ENCODE results near the gene PTPRU. TPM values are rescaled to one million over a fixed set of nuclear protein-coding genes. Genes with fewer than 3 reads are reported as not detected.

Gene PTPRU
- total RNA-seq, 6 experiments from 2014 or later, result 5.6 to 8.1 (median 7.0) TPM

DNA sequence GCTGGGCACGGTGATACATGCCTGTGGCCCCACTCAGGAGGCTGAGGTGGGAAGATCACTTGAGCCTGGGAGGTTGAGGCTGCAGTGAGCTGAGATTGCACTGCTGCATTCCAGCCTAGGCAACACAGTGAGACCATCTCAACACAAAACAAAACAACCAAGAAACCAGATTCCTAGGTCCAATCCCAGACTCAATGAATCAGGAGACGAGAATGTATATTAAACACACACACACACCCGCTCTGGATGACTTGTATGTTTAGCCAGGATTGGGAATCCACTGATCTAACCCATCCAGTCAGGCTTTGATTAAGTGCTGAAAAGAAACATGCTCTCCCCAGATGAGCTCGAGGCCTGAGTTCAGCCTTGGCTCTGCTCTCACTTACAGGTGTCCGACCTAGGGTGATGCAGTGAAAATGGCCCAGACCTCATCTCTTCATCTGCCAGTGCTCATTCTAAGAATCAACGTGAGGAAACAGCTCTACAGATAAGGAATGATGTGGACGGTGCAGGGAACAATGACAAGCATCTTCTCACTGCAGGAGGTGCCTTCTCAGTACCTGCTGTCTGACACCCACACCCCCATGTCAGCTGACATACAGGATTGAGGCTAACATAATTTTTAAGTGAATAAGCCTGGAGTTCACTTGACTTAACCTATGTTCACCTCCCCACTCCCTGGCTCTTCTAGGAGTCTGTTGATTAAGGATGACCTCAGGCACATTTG is 39.3 kb upstream of the PTPRU start:
- Mint-ChIP-seq H3K36me3 (ENCODE audit: low read depth) (peaks cover 23% of the 10 kb centered on the region; the same call in 1 of the 2 replicates), H3K27ac (peak overlapping the region; percentile 93), H3K27me3 (ENCODE audit: insufficient read depth) (no peaks in the 10 kb centered on the region; the same call in 1 of the 2 replicates), H3K4me1 (ENCODE audit: low read depth) (peaks cover 32% of the 10 kb centered on the region), H3K9me3 (no peaks in the 10 kb centered on the region), H3K4me3 (peak overlapping the region; percentile 15)
- peak; percentile 96 for DNase-seq
- TF ChIP-seq, protein P1, sequence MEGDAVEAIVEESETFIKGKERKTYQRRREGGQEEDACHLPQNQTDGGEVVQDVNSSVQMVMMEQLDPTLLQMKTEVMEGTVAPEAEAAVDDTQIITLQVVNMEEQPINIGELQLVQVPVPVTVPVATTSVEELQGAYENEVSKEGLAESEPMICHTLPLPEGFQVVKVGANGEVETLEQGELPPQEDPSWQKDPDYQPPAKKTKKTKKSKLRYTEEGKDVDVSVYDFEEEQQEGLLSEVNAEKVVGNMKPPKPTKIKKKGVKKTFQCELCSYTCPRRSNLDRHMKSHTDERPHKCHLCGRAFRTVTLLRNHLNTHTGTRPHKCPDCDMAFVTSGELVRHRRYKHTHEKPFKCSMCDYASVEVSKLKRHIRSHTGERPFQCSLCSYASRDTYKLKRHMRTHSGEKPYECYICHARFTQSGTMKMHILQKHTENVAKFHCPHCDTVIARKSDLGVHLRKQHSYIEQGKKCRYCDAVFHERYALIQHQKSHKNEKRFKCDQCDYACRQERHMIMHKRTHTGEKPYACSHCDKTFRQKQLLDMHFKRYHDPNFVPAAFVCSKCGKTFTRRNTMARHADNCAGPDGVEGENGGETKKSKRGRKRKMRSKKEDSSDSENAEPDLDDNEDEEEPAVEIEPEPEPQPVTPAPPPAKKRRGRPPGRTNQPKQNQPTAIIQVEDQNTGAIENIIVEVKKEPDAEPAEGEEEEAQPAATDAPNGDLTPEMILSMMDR (IDR thresholded peaks at IDR 0.05), result no peak

DNA sequence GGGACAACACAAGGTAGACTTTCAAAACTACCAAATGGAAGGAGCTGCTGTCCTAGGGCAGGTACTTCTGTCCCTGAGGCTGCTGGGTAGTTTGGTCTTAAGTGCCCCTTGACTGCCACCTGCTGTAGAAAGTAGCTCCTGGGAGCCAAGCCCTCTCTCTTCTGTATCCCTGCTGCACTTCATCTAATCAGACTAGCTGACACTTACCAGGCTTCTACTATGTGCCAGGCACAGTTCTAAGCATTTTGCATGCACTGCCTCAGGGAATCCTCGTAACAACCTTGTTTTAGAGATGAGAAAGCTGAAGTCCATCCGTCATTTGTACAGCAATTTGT is 38.8 kb upstream of the PTPRU start:
- TF ChIP-seq, protein P1 (IDR thresholded peaks at IDR 0.05), result peak; percentile 71
- peaks cover 23% of the 10 kb centered on the region; the same call in 1 of the 2 replicates for H3K36me3 Mint-ChIP-seq (ENCODE audit: low read depth)
- peak; percentile 45 for DNase-seq
- H3K27ac Mint-ChIP-seq, result peak overlapping the region; percentile 93
- no peaks in the 10 kb centered on the region; the same call in 1 of the 2 replicates for H3K27me3 Mint-ChIP-seq (ENCODE audit: insufficient read depth)
- H3K4me3 Mint-ChIP-seq, result peak overlapping the region; percentile 15; the same call in 1 of the 2 replicates
- no peaks in the 10 kb centered on the region for H3K9me3 Mint-ChIP-seq
- H3K4me1 Mint-ChIP-seq (ENCODE audit: low read depth), result peaks cover 37% of the 10 kb centered on the region

DNA sequence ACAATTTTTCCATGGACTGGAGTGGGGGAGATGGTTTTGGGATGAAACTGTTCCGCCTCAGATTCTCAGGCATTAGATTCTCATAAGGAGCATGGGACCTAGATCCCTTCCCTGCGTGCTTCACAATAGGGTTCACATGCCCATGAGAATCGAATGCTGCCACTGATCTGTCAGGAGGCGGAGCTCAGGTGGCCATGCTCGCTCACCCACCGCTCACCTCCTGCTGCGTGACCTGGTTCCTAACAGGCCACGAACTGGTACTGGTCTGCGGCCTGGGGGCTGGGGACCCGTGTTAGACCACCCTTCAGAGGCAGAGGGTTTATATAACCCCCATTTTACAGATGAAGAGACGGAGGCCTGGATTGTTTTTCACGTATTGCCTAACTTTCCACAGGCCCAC is 38.3 kb upstream of the PTPRU start:
- Mint-ChIP-seq H3K27ac (peak overlapping the region; percentile 93), H3K36me3 (ENCODE audit: low read depth) (peaks cover 23% of the 10 kb centered on the region; the same call in 1 of the 2 replicates), H3K4me3 (no peak overlapping the region), H3K27me3 (ENCODE audit: insufficient read depth) (no peaks in the 10 kb centered on the region; the same call in 1 of the 2 replicates), H3K4me1 (ENCODE audit: low read depth) (peaks cover 41% of the 10 kb centered on the region), H3K9me3 (no peaks in the 10 kb centered on the region)
- TF ChIP-seq, protein P1 (IDR thresholded peaks at IDR 0.05), result no peak
- DNase-seq, result no peak

DNA sequence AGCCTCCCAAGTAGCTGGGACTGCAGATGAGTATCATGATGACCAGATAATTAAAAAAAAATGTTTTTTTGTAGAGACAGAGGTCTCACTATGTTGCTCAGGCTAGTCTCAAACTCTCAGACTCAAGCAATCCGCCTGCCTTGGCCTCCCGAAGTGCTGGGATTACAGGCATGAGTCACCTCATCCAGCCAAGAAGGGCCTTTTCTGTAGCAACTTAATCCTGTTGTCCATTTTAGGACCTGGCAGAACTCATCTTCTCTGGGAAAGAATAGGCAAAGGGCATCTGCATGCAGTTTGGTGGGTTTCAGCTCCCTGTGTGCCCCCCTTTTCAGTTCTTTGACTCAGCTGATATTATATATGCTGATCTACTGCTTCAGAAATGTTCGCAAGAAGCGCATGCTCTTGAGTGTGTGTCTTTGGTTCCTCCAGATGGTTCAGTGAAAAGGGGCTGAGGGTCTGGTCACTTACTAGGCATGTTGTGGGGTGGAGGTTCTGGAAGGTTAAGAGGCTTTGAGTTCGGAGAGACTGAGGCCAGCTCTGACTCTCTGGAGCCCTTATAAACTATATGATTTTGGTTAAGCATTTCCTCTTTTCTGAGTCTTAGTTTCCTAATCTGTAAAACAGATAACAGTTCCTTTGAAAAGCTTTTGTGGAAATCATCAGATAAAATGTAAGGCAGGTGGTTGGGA is 35.3 kb upstream of the PTPRU start:
- TF ChIP-seq, protein P1 (IDR thresholded peaks at IDR 0.05), result no peak
- Mint-ChIP-seq H3K27me3 (ENCODE audit: insufficient read depth) (no peaks in the 10 kb centered on the region; the same call in 1 of the 2 replicates), H3K27ac (peak overlapping the region; percentile 66), H3K4me3 (no peak overlapping the region), H3K9me3 (no peaks in the 10 kb centered on the region), H3K4me1 (ENCODE audit: low read depth) (peaks cover 48% of the 10 kb centered on the region), H3K36me3 (ENCODE audit: low read depth) (peaks cover 16% of the 10 kb centered on the region; the same call in 1 of the 2 replicates)
- DNase-seq, result peak; percentile 34

DNA sequence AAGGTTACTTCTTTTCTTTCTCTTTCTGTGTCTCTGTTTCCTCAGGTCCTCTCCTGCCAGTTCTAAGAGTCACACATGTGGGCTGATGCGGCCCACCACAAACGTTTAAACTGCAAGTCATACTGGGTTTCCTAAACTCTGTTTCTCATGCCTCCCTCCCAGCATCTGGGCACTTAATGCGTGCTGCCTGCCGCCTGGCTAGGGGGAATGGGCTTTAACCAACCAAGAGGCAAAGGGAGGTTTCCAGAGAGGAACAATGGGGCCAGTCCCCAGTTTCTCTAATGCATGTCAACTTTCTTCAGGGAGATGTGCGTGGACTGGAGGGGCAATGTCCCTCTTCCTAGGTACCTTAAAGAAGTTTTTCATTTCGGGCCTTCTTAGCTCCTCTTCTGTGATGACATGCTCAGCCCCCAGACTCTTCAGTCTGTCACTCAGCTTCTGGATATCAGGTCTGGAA is 34.7 kb upstream of the PTPRU start:
- Mint-ChIP-seq H3K9me3 (no peaks in the 10 kb centered on the region), H3K27me3 (ENCODE audit: insufficient read depth) (no peaks in the 10 kb centered on the region; the same call in 1 of the 2 replicates), H3K4me3 (no peak overlapping the region), H3K27ac (peak overlapping the region; percentile 94), H3K36me3 (ENCODE audit: low read depth) (peaks cover 16% of the 10 kb centered on the region; the same call in 1 of the 2 replicates), H3K4me1 (ENCODE audit: low read depth) (peaks cover 48% of the 10 kb centered on the region)
- TF ChIP-seq, protein P1 (IDR thresholded peaks at IDR 0.05), result no peak
- no peak for DNase-seq

All from HFFc6 (cell line).